ENCODE measurements around the gene SAC3D1. TPM values are rescaled to one million over a fixed set of nuclear protein-coding genes. Genes with fewer than 3 reads are reported as not detected.

The SAC3D1 gene
- total and polyA plus RNA-seq, 9 of the 15 experiments (the other 6 are each of a cell fraction or from before 2014, with no cell fraction given): 0.20 to 35.2 (median 5.8) TPM

DNA sequence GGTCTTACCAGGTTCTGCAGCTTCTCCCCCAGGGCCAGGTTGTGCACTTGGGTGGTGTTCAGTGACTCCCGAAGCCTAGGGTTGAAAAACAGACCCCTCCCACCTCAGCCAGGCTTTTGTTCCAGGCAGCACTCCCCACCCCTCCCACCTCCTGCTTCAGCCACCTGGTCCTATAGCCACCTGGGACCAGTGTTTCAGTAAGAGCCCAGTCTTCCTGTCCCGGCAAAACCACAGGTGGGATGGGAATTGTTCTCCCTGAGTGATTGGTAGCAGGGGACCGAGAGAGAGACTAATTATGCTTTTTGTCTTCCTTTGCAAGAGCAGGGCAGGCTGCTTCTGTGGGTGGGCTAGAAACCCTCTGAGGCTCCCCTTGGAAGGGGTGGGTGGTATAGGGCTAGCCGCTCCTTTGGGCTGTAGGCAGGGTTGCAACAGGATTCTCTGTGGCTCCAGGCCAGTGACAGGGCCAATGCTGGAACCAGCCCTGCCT is 25.8 kb downstream of the SAC3D1 start (continued):
- TF ChIP-seq, protein P1, sequence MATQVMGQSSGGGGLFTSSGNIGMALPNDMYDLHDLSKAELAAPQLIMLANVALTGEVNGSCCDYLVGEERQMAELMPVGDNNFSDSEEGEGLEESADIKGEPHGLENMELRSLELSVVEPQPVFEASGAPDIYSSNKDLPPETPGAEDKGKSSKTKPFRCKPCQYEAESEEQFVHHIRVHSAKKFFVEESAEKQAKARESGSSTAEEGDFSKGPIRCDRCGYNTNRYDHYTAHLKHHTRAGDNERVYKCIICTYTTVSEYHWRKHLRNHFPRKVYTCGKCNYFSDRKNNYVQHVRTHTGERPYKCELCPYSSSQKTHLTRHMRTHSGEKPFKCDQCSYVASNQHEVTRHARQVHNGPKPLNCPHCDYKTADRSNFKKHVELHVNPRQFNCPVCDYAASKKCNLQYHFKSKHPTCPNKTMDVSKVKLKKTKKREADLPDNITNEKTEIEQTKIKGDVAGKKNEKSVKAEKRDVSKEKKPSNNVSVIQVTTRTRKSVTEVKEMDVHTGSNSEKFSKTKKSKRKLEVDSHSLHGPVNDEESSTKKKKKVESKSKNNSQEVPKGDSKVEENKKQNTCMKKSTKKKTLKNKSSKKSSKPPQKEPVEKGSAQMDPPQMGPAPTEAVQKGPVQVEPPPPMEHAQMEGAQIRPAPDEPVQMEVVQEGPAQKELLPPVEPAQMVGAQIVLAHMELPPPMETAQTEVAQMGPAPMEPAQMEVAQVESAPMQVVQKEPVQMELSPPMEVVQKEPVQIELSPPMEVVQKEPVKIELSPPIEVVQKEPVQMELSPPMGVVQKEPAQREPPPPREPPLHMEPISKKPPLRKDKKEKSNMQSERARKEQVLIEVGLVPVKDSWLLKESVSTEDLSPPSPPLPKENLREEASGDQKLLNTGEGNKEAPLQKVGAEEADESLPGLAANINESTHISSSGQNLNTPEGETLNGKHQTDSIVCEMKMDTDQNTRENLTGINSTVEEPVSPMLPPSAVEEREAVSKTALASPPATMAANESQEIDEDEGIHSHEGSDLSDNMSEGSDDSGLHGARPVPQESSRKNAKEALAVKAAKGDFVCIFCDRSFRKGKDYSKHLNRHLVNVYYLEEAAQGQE (IDR thresholded peaks at IDR 0.05; ENCODE audit: borderline replicate concordance): no peak
- TF ChIP-seq, protein P1 (CRISPR knock-in tag; IDR thresholded peaks at IDR 0.05; ENCODE audit: low read depth): no peak
- TF ChIP-seq STAG1 (CRISPR knock-in tag; IDR thresholded peaks at IDR 0.05; ENCODE audit: borderline replicate concordance): no peak
- no peak for TF ChIP-seq MED1 (CRISPR knock-in tag; IDR thresholded peaks at IDR 0.05; ENCODE audit: borderline replicate concordance)
